ENCODE measurements around the gene TRPC4AP. TPM values are rescaled to one million over a fixed set of nuclear protein-coding genes. Genes with fewer than 3 reads are reported as not detected.

Gene TRPC4AP
- total and polyA plus RNA-seq, 2 of the 8 experiments (the other 6 are each of a cell fraction or from before 2014, with no cell fraction given), result 73.1 to 74.8 TPM

GRCh38 chr20:34970193-34970840 lies 122.3 kb downstream of the TRPC4AP start (continued):
- no peak for TF ChIP-seq CHD7 (IDR thresholded peaks at IDR 0.05; ENCODE audit: insufficient replicate concordance, low read length)
- no peak for TF ChIP-seq HDAC6 (IDR thresholded peaks at IDR 0.05; ENCODE audit: low read depth, low read length)
- TF ChIP-seq RXRA (IDR thresholded peaks at IDR 0.05; ENCODE audit: insufficient read depth, low read depth, low read length), result no peak
- no peak for TF ChIP-seq GABPA (IDR thresholded peaks at IDR 0.05; ENCODE audit: borderline replicate concordance, insufficient read depth, low read length)
- TF ChIP-seq PHF8 (conservative IDR thresholded peaks at IDR 0.05; ENCODE audit: low read depth, low read length), result no peak
- no peak for TF ChIP-seq SP1 (IDR thresholded peaks at IDR 0.05; ENCODE audit: low read depth, low read length)
- TF ChIP-seq CBX8 (IDR thresholded peaks at IDR 0.05; ENCODE audit: borderline replicate concordance, low read depth, low read length), result no peak
- TF ChIP-seq NANOG (IDR thresholded peaks at IDR 0.05; ENCODE audit: insufficient read depth, low read depth, low read length, poor library complexity, severe bottlenecking), result no peak

Measured in H1 (cell line).